ENCODE data around the gene PHLDB1.

The PHLDB1 gene

GRCh38 chr11:118629761-118630661, 22.6 kb downstream of the PHLDB1 start:
- DNase-seq = no peak
- Mint-ChIP-seq H3K27ac (peak overlapping the region; percentile 39), H3K9me3 (no peaks in the 10 kb centered on the region), H3K27me3 (ENCODE audit: low read depth, poor library complexity) (peaks cover 6% of the 10 kb centered on the region), H3K4me3 (no peak overlapping the region), H3K4me1 (peaks cover 19% of the 10 kb centered on the region), H3K36me3 (ENCODE audit: low read depth) (peaks cover 31% of the 10 kb centered on the region)
- TF ChIP-seq, protein P1, sequence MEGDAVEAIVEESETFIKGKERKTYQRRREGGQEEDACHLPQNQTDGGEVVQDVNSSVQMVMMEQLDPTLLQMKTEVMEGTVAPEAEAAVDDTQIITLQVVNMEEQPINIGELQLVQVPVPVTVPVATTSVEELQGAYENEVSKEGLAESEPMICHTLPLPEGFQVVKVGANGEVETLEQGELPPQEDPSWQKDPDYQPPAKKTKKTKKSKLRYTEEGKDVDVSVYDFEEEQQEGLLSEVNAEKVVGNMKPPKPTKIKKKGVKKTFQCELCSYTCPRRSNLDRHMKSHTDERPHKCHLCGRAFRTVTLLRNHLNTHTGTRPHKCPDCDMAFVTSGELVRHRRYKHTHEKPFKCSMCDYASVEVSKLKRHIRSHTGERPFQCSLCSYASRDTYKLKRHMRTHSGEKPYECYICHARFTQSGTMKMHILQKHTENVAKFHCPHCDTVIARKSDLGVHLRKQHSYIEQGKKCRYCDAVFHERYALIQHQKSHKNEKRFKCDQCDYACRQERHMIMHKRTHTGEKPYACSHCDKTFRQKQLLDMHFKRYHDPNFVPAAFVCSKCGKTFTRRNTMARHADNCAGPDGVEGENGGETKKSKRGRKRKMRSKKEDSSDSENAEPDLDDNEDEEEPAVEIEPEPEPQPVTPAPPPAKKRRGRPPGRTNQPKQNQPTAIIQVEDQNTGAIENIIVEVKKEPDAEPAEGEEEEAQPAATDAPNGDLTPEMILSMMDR (IDR thresholded peaks at IDR 0.05) = no peak

- TF ChIP-seq, protein P1 (IDR thresholded peaks at IDR 0.05) = no peak
- DNase-seq = no peak
- Mint-ChIP-seq H3K36me3 (ENCODE audit: low read depth) (peaks cover 40% of the 10 kb centered on the region), H3K27ac (peak overlapping the region; percentile 95), H3K4me1 (peaks cover 31% of the 10 kb centered on the region), H3K4me3 (no peak overlapping the region), H3K27me3 (ENCODE audit: low read depth, poor library complexity) (peaks cover 6% of the 10 kb centered on the region), H3K9me3 (no peaks in the 10 kb centered on the region)
Measured at GRCh38 chr11:118631142-118631909, 23.9 kb downstream of the PHLDB1 start.

DNA sequence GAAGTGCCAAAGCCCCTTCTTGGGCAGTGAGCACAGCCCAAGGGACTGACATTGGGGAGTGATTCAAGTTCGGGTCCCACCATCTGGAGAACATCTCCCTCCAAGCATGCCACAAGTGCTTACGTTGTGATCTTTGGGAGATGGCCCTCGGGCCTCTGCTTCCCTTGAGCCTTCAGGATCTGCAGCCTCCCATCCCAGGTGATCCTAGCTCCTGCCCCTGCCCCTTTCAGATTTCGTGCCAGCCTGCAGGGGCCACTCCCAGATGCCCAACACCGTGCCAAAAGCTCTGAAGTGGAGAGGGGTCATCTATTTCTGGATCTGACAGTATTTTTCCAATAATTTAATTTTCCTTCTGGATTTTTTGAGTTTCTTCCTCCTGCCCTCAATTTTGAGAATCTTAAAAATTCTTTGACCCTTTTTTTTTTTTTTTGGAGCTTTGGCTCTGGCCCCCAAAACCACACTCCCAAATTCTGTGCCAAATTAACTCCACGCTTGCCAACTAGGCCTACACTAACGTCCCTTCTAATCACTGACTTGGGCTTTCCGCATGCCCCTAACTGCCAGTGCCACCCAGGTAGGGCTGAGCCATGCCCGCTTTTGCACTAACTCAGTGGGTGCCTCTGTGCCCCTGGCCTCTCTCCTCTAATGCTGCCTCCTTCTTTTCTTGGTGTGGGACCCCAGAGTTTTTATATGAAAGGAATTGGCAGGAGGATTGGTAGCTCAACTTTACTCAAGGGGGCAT, 25.3 kb downstream of the PHLDB1 start:
- peaks cover 31% of the 10 kb centered on the region for H3K4me1 Mint-ChIP-seq

DNA sequence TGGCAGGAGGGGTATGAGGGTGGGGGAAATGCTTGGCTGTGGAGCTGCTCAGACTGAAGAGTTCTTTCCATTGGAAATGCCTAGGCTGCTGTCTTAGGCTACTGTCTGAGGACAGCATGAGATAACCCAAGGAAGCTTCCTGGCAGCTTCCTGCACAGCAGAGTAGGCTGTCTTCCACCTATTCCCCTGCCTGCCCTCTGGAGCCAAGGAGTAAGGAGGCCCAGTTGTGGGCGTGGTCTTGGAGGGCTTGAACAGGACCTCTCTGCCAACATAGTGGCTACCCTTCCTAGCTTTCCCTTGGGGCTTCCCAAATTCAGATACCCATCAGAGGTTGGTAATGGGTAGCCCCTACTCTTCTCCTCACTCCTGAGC, 25.9 kb downstream of the PHLDB1 start:
- DNase-seq = no peak
- H3K27ac Mint-ChIP-seq = no peak overlapping the region
- peak overlapping the region; percentile 59 for H3K4me3 Mint-ChIP-seq
- no peaks in the 10 kb centered on the region for H3K9me3 Mint-ChIP-seq
- peaks cover 39% of the 10 kb centered on the region for H3K36me3 Mint-ChIP-seq (ENCODE audit: low read depth)
- peaks cover 31% of the 10 kb centered on the region for H3K4me1 Mint-ChIP-seq
- TF ChIP-seq, protein P1 (IDR thresholded peaks at IDR 0.05) = no peak
- peaks cover 6% of the 10 kb centered on the region for H3K27me3 Mint-ChIP-seq (ENCODE audit: low read depth, poor library complexity)

More for the DNA sequence above, 25.3 kb downstream of the PHLDB1 start:
- H3K27ac Mint-ChIP-seq = no peak overlapping the region
- no peaks in the 10 kb centered on the region for H3K9me3 Mint-ChIP-seq
- peaks cover 6% of the 10 kb centered on the region for H3K27me3 Mint-ChIP-seq (ENCODE audit: low read depth, poor library complexity)
- no peak for DNase-seq
- no peak overlapping the region for H3K4me3 Mint-ChIP-seq
- TF ChIP-seq, protein P1 (IDR thresholded peaks at IDR 0.05) = no peak
- peaks cover 42% of the 10 kb centered on the region for H3K36me3 Mint-ChIP-seq (ENCODE audit: low read depth)

- no peak for DNase-seq
- Mint-ChIP-seq H3K36me3 (ENCODE audit: low read depth) (peaks cover 34% of the 10 kb centered on the region), H3K4me3 (peak overlapping the region; percentile 78), H3K4me1 (peaks cover 31% of the 10 kb centered on the region), H3K9me3 (no peaks in the 10 kb centered on the region), H3K27ac (no peak overlapping the region), H3K27me3 (ENCODE audit: low read depth, poor library complexity) (peaks cover 6% of the 10 kb centered on the region)
- TF ChIP-seq, protein P1 (IDR thresholded peaks at IDR 0.05) = no peak
Measured at GRCh38 chr11:118633979-118634378, 26.6 kb downstream of the PHLDB1 start.

All from nephron progenitor cell (in vitro differentiated cells).